EL (cell line): ENCODE results near the gene FNBP1L.
A peak's percentile ranks its signal among the peaks of the same experiment; 100 is the strongest.
"Not testable (repeated sequence)": the region's sequence is repeated elsewhere in the genome, so short reads cannot be mapped to it uniquely, and the experiment has no call there.

Experiments
- DNase-seq: peaks from one replicate; pipeline ENCODE4 v3.0.0-alpha.2; 2016

The FNBP1L gene

DNA sequence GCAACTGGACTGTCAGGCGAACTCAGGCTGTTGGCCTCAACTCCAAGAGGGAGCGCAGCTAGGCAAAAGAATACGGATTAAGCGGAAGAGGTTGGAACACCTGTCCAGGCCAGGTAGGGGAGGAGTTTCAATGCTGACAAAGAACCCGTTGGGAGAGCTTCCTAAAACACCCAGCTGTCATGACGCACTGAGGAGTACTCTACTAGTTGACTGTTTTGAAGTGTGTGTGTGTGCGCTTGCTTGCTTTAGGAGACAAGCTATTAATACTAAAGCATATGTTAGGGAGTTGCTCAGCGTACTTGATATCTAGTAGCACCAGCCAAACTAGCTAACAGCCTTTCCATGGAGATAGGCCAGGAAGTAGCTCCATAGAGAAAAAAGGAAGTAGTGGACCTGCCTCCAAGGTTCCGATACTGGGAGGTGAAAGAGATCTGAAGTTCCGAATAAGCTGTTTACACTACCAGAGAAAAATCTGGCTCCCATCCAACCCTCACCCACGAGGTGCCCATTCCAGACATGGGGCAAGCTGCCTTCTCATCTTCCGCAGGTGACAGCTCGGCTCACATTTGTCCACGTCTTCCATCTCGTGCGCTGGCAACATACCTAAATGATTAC lies 974 bp upstream of the FNBP1L start:
- no peak for DNase-seq

DNA sequence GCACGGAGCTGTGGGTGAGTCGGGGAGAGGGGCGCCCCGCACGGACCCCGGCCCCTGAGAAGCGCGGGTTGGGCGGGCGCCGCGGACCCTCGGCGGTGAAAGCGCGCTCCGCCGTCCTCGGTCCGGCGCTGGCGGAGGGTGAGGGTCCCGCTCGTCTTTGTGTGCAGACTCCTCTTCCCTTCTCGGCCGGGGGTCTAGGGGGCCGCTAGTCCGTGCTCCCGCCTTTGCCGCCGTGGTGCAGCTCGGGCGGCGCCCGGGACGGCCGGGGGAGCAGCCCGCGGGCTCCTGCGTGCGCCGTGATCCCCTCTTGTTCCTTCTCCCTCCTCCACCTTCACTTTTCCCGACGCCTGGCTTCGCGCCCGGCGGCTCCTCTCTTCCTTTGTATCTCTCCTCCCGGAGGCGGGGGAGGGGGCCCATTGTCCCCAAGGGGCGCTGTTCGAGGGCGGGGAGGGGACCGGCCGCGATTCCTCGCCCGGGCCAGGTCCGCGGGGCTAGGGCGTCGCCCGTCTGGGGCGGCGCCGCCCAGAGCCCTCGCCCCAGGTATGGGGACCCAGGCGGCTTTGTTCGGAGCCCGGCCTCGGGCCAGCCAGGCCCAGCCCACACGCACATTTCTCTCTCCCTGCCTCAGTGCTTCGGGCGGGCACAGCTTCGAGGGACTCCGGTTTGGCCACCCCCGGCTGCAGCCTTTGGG lies 519 bp downstream of the FNBP1L start:
- peak; percentile 56 for DNase-seq

DNA sequence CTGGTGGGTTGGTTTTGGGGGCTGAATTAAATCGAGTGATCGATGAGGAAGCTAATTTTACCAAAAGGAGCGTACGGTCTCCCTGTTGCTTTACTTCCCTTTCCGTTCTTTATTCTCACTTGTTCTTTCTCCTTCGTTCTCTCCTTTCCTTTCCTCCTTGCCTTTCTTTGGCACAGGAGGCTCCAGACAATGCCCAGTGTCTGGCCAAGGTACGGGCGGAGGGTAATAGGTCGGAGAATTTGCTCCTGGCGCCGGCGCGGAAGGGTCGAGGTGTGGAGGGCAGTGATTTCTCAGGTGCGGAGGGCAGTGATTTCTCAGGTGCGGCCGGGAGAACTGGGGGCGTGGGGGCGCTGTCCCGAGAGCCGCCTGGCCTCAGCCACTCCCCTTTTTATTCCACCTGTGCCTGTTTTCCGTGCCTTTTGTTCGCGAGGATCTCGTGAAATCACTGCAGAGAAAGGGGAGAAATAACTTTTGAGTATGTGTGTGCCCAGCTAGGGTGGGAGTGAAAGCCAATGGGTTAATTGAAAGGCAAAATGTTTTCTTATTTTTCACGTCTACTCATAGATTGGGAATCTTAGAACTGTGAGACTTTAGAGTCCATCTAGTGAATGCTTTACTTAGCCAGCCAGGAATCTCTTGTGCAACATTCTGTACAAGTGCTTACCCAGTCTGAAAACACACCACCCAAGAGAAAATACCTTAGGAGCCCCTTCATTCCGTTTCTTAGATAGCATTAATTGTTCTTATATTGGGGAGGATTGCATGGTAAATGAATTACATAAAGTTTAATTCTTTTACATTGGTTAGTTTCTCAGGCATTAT lies 1.3 kb downstream of the FNBP1L start:
- peak; percentile 47 for DNase-seq

DNA sequence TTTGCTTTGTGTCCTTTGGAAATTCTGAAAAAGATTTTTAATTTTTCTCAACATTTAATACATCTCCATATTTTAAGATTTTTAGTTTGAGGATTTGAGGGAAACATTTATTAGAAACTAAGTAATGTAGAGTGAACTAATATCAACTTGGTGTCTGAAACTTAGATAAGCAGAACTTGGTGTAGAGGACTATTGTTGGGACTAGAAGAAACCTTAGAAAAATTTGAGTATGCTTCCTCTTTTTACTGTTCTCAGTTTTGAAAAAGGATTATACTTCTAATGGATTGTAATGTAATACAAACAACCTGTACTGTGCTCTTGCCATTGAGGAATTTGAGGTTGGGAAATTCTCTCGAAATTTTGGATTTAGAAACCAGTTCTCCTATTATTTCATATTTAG lies 2.4 kb downstream of the FNBP1L start:
- DNase-seq, result no peak

DNA sequence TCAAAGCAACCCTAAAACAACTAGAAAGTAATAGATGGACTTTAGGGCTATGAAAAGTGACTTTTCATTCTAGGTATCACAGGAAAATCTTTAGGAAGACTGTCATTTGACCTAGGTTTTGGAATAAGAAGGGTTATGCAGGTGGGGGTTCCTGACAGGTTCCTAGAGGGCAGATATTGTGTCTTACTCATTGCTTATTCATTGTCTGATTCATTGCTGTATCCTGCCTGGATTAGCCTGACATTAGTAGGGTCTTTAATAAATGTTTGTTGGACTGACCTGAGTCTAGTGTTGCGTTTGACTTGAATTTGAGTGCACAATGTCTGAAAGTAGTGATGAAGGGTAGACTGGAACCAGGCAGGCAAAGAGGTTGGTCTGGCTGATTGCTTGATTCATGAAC lies 6.0 kb downstream of the FNBP1L start:
- DNase-seq, result no peak

DNA sequence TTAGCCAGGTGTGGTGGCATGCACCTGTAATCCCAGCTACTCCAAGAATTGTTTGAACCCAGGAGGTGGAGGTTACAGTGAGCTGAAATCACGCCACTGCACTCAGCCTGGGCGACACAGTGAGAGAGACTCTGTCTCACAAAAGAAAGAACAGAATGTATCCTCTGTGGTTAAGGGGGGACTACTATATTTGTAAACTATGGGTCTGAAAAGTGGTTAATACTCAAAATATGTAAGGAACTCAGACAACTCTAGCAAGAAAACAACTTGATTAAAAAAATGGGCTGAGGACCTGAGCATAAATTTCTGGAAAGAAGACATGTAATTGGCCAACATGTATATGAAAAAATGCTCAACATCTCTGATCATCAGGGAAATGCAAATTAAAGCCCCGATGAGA lies 11.2 kb downstream of the FNBP1L start:
- no peak for DNase-seq

DNA sequence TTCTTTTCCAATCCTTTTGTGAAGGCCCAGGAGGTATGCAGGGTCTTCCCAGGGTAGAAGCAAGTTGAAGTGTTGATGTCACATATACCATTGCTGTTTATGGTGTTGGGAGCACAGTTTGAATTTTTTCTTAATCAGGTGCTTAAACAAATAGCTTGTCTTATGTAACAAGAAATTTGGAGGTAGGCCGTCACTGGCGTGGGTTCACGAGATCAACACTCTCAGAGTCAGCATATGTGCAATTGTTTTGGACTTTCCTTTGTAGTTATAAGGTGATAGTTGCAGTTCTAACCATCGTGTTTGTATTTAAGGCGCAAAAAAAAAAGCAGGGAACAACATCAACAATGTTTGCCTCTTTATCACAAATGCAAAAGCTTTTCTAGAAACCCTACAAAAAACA lies 13.3 kb downstream of the FNBP1L start:
- no peak for DNase-seq

DNA sequence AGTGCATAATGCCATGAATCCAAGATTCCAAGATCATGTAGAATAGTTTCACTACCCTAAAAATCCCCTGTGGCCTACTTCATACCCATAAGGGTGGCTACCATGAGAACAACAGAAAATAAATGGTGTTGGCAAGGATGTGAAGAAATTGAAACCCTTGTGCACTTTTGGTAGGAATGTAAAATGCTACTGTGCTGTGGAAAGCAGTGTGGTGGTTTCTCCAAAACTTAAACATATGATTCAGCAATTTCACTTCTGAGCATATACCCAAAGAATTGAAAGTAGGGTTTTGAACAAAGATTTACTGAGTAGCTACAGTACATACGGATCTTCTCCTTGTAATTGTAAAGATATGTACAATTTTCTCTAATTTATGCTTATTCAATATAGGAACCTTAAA lies 16.0 kb downstream of the FNBP1L start:
- no peak for DNase-seq

DNA sequence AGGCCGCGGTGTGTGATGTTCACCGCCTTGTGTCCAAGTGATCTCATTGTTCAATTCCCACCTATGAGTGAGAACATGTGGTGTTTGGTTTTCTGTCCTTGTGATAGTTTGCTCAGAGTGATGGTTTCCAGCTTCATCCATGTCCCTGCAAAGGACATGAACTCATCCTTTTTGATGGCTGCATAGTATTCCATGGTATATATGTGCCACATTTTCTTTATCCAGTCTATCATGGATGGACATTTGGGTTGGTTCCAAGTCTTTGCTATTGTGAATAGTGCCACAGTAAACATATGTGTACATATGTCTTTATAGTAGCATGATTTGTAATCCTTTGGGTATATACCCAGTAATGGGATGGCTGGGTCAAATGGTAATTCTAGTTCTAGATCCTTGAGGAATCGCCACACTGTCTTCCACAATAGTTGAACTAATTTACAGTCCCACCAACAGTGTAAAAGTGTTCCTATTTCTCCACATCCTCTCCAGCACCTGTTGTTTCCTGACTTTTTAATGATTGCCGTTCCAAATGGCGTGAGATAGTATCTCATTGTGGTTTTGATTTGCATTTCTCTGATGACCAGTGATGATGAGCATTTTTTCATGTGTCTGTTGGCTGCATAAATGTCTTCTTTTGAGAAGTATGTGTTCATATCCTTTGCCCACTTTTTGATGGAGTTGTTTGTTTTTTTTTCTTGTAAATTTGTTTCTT lies 17.6 kb downstream of the FNBP1L start:
- DNase-seq, result not testable (repeated sequence)

DNA sequence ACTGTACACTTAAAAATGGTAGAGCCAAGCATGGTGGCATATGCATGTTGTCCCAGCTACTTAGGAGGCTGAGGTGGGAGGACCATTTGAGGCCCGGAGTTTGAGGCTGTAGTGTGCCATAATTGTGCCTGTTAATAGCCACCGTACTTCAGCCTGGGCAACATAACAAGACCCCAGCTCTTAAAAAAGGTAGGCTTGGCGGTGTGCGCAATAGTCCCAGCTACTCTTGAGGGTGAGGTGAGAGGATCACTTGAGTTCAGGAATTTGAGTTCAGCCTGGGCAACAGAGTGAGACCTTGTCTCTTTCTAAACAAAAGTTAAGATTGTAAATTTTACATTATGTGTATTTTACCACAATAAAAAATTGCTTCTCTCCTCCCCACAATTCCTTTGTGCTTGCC lies 19.7 kb downstream of the FNBP1L start:
- DNase-seq, result no peak

DNA sequence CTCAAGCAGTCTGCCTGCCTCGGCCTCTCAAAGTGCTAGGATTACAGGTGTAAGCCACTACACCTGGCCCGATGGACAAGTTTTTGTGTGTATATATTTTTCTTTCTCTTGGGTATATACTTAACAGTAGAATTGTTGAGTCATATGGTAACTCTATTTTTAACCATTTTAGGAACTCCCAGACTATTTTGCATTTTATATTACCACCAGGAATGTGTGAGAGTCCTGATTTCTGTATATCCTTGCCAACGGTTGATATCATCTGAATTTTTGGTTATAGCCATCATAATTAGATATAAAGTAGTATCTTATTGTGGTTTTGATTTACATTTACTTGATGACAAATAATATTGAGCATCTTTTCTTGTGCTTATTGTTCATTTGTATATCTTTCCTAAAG lies 20.7 kb downstream of the FNBP1L start:
- DNase-seq, result peak; percentile 7

DNA sequence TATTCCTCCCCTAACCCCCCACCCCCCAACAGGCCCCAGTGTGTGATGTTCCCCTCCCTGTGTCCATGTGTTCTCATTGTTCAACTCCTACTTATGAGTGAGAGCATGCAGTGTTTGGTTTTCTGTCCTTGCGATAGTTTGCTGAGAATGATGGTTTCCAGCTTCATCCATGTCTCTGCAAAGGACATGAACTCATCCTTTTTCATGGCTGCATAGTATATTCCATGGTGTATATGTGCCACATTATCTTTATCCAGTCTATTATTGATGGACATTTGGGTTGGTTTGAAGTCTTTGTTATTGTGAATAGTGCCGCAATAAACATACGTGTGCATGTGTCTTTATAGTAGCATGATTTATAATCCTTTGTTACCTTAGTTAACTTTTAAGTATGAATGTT lies 21.3 kb downstream of the FNBP1L start:
- DNase-seq, result not testable (repeated sequence)

DNA sequence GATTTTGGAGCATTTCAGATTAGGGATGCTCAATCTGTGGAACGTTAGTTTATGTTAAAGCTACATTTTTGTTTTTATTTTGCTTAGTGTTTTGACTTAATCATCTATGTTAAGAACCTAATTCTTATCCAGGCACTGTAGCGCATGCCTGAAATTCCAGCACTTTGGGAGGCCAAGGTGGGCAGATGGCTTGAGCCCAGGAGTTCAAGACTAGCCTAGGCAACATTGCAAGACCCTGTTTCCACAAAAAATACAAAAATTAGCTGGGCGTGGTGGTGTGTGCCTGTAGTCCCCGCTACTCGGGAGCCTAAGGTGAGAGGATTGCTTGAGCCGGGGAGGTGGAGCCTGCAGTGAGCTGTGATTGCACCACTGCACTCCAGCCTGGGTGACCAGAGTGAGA lies 23.4 kb downstream of the FNBP1L start:
- DNase-seq, result no peak

DNA sequence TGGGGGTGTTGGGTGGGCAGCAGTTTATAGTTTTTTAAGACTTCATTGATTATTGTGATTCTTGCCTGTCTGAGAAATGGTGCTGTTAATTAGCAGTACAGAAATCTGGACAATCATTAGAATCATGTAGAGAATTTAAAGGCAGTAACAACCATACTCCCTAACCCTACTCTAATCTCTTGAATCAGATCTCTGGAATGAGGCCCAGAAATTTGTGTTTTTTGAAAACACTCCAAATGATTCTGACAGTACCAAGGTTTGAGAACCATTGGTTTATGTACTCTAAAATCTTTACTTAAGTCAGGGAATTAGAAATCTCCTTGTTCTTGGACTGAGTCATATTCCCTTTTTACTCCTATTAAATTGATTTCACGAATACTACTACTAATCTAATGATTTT lies 24.0 kb downstream of the FNBP1L start:
- DNase-seq, result peak; percentile 81

DNA sequence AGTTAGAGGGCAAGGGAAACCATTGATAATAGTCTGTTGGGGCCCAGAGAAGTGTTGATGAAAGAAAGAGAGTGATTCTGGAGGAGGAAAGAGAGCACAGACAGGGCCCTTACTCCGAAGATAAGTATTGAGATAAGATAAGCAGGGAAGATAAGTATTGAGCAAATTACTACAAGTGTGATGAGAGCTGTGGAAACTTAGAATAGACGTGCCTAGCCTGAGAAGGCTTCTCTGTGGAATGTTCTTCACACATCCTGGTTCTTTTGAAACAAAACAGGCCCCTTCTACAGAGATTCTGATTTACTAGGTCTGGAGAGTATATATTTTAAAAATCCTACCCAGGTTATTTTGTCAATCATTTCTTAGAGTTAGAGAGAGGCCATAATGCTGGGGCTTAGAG lies 26.4 kb downstream of the FNBP1L start:
- DNase-seq, result no peak

DNA sequence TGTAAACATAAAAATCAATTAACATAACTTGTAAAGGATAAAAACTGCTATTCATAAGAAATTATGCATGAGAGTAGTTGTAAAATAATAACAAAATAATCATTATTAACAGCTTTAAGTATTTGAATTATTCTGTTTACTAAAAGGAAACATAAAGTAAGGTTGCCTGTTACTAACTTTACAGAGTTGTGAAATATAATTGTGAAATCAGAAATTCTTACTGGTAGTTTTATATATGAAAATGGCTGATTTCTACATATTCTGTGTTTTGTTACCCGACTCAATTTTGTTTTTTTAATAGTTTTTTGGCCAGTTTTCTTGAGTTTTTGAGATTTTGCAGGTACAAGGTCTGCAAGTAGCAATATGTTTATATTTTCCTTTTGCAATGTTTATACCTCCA lies 27.8 kb downstream of the FNBP1L start:
- DNase-seq, result no peak

DNA sequence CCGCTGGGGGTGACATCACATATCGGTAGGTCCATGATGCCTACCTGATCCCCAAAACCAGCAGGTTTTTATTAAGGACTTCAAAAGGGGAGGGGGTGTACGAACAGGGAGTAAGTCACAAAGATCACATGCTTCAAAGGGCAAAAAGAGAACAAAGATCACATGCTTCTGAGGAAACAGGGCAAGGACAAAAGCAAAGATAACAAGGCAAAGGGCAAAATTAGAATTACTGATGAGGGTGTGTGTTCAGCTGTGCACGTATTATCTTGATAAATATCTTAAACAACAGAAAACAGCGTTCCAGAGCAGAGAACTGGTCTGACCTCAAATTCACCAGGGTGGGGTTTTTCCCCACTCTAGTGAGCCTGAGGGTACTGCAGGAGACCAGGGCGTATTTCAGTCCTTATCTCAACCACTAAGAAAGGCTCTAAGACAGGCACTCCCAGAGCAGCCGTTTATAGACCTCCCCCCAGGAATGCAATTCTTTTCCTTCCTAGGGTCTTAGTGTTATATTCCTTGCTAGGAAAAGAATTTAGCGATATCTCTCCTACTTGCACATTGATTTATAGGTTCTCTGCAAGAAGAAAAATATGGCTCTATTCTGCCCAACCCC lies 31.3 kb downstream of the FNBP1L start:
- DNase-seq, result not testable (repeated sequence)

DNA sequence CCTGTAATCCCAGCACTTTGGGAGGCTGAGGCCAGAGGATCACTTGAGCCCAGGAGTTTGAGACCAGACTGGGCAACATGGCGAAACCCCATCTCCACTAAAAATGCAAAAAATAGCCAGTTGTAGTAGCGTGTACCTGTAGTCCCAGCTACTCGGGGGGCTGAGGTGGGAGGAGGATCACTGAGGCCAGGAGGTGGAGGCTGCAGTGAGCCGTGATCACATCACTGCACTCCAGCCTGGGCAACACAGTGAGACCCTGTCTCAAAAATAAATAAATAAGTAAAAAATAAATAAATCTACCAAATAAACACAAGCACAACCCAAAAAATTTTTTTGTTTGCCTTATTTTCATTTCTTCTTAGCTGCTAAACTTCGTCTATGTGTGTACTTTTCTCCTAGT lies 34.0 kb downstream of the FNBP1L start:
- not testable (repeated sequence) for DNase-seq

DNA sequence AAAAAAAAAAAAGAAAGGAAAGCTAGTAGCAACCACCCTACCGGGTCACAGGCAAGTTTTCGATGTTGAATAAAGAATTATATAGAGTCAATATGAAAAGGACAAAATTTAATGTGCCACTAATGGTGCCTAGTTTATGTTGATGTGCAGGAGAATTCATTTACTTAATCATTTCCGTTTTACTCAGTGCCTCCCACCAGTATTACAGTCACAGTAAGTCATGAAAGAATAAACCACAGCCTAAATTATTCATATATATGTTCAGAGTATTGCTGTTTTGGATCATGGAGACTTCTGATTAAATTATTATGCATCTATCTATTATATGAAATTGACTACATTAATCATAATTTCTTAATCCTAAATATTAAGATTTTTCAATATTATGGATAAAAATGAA lies 35.3 kb downstream of the FNBP1L start:
- no peak for DNase-seq

DNA sequence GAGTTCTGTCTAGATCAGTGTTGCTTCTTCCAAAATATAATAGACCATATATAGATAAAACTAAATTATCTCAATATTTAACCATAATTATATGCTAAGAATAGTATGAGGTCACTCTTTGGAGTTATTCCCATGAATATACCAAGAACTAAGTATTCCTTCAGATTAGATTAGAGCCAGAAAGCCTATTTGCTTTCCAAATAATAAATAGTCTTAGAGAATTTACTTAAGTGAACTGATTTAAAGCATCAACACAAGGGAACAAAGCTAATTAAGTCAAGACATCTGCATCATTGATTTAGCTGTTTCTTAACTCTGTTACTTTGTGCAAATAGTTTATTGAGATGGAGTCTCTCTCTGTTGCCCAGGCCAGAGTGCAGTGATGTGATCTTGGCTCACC lies 35.7 kb downstream of the FNBP1L start:
- no peak for DNase-seq

DNA sequence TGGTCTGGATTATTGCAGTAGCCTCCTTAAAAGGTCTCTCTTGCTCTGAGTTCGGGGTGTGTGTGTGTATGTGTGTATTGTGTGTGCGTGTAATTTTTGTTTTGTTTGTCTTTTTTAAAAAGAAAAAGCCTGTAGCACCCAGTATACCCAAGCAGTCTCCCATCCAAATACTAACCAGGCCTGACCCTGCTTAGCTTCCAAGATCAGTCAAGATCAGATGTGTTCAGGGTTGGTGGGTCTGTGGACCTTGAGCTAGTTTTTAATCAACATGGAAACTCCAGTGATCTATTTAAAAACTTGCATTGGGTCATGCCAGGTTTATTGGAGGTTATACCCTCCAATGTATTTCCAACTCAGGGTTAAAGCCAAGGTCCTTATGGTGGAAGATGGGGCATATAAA lies 40.3 kb downstream of the FNBP1L start:
- no peak for DNase-seq

DNA sequence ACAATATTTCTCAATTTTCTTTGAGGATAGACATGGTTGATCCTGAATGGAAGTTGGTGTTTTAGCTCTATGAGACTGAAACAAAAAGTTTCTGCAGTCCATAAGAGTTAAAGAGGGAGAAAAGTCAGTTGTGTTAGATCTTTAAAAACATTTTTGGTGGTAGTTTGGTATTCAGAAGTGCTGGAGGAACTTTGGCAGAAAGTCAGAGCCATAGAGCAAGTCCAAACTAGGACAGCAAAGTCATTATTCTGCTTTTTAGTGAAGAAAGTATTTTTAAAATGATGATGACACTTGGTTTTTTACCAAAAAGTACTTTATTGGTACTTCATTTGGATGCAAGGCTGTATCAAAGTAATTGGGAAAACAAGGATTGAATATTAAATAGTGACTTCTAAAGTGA lies 41.8 kb downstream of the FNBP1L start:
- DNase-seq, result no peak

DNA sequence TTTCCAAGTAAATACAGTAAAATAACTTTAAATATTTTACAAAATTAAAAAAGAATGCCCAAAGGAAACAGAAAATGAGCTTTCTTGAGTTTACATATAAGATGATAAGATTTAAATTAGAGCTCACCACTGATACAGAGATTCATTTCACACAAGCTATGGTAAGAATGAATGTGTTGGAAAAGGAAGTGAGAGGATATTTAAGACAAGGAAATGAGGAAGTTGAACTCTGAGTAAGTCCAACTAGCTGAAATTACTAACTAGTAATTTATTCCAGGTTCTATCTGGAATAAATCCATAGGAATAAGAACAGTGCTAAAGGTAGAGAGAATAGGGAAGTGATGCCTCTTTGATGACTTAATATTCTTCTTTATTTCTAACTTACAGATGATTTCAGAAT lies 42.4 kb downstream of the FNBP1L start:
- DNase-seq, result no peak
